Measurements from ENCODE around the gene RNASEH1.
"Not testable (repeated sequence)": the region's sequence is repeated elsewhere in the genome, so short reads cannot be mapped to it uniquely, and the experiment has no call there.

RNASEH1 gene

DNA sequence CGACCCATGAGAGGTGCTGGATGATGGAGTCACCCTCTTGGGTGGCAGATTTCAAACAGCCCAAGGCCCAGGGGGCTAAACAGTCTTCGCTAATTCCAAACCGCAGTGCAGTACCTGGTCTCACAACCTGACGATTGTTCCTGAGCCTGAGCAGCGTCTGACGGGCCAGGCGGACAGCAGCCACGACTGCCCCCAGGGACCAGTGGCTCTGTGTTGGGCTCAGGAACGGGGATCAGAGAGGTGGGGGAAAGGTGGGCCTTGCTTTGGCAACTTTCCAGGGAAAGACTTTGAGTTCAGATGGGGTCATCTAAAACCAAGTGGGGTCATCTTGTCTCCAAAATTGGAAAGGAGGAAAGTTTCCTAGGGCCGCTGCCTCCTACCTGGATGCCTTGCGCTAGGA is 37.3 kb upstream of the RNASEH1 start:
- peak in 1 of 42 donors; percentile 9 for DNase-seq
- intact Hi-C loops (cut with DNase I), result no loop called here

DNA sequence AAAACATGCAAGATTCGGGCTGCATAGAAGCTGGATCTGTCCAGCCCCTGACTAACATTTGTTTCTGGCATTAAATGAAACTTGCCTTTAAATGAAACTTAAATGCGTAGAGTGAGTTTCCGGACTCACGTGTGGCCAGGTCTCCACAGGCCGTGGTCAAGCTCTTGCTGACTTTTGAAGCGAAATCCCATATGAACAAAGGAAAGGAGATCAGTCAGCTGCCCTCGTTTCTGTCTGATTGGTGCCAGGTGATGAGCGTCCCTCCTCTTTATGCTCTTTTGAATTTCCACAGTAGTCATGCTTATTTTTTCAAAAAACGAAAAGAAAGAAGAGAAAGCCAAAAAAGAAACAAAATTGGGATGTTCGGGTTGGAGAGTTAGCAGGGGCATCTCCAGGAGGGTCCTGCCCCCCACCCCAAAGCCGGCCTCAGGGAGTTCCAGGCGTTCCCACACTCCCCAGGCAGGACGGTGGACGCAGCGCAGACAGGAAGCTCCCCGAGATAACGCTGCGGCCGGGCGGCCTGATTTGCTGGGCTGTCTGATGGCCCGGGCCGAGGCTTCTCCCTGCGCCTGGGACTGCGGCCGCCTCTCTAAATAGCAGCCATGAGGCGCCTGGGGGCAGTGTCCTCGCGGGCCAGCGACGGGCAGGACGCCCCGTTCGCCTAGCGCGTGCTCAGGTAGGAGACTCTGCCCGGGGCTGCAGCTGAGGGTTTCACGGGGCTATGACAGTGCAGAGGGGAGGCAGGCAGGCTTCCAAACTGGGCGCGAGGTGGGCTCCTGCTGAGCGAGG is 36.6 kb upstream of the RNASEH1 start, which contains the start of gene COLEC11:
COLEC11 (plus strand) TSS at position 620 of the 789 bp plus-strand sequence. CDS start 9,229 bp downstream, outside the sequence.
- DNase-seq, result peak in 6 of 42 donors; percentile 8 to 75 (median 32)
- intact Hi-C loops (cut with DNase I), result no loop called here

DNA sequence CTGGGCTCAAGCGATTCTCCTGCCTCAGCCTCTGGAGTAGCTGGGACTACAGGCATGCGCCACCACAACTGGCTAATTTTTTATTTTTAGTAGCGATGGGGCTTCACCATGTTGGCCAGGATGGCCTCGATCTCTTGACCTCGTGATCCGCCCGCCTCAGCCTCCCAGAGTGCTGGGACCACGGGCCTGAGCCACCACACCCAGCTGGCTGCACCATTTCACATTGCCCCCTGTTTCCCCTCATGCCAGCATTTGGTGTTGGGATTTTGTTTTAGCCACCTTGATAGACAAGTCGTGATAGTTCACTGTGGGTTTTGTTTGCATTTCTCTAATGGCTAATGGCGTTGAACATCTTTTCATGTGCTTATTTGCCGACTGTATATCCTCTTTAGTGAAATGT is 31.0 kb upstream of the RNASEH1 start:
- intact Hi-C loops (cut with DNase I), result no loop called here

DNA sequence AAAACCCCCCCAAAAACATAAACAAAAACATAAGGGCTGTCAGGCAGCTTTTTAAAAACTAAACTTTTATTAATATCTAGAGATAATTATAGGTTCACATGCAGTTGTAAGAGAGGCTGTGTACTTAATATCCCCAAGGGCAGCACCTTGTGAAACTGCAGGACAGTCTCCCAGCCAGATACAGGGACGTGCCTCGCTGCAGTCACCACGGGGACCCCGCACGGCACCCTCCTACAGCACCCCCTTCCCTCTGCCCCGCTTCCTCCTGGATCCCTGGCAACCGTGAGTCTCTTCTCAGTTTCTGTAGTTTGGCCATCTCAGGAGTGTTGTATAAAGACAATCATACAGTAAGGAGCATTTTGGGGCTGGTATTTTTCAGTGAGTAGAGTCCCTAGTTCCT is 30.0 kb upstream of the RNASEH1 start:
- intact Hi-C loops (cut with DNase I), result no loop called here
- no peak for DNase-seq

More for the DNA sequence above, 31.0 kb upstream of the RNASEH1 start:
- DNase-seq, result no peak

DNA sequence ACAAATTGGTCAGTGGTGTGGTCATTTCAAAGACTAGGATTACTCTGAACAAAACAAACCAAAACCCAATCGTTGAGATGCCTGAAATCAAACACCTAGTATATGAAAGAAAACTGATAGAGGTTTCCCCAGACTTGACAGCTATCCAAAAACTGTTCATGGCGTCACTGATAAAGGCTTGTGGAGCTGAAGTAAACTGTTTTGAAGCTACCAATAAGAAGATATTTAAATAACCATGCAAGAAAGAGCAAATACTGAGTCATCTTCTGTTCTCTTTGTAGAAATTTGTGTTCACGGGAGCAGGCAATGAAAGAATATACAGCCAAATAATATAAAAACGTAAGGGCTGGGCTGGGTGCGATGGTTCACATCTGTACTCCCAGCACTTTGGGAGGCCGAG is 29.3 kb upstream of the RNASEH1 start:
- no peak for DNase-seq
- intact Hi-C loops (cut with DNase I), result no loop called here

DNA sequence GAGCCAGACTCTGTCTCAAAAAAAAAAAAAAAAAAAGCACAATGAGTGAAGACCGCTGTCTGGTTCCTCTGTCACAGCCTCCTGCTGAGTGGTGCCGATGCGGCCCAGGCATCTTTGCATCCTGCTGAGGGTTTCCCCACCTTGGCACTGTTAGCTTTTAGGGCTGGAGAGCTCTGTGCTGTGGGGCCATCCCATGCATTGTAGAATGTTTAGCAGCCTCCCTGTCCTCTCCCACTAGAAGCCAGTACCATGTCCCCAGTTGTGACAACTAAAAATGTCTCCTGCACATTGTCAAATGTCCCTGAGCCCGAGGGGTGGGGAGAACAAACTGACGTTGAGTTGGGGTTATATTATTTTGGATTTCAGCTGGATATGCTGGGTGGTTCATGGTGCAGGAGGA is 28.9 kb upstream of the RNASEH1 start:
- intact Hi-C loops (cut with DNase I), result no loop called here
- DNase-seq, result no peak

DNA sequence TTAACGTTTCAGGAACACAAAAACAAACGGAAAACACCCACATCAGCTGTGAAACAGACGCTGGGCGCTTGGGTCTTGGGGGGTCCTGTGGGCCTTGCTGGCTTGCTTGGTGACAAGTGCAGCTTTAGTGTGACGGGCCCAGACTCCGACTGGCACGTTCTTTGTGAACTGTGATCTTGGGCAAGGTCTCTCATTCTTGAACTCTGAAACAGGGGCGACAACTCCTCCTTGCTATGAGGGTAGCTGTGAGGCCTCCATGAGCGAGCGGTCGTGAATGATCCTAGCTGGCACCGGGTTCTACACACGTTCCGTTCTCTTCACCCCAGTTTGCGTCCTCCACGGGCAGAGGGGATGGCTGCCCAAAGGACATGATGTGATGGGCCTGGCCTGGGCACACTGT is 28.1 kb upstream of the RNASEH1 start:
- intact Hi-C loops (cut with DNase I), result no loop called here
- no peak for DNase-seq

DNA sequence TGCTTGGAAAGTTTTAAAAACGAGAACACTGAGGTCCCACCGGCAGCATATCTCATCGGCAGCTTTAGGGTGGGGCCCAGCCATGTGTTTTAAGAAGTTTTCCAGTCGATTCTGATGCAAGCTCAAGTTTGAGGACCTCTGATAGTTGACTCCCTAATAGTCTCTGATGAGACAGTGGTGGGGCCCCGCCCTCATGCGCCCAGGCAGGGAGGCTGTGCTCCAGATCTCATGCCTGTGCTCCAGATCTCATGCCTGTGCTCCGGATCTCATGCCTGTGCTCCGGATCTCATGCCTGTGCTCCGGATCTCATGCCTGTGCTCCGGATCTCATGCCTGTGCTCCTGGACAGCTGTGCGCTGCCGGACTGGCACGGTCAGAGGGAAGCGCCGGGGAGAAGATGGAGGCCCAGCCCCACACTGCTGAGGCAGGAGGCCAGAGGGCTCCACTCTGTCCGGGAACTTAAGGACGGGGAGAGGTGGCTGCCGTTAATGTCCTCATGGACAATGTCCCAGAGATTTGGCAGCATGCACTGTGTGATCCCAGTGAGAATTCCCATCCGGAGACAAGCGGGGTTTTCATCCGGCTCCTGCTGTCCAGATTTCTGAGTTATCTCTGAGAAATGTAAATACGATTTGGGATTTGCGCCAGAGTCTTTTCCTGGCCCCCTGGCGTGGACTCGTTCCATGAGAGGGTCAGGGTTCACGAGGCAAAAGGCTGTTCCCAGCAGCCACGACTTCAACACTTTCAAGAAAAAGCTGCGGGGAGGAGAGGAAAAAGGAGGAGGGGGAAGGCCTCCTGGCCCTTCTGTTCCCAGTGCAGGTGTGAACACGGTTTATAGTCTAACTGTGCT is 27.4 kb upstream of the RNASEH1 start:
- intact Hi-C loops (cut with DNase I), result no loop called here
- no peak for DNase-seq

DNA sequence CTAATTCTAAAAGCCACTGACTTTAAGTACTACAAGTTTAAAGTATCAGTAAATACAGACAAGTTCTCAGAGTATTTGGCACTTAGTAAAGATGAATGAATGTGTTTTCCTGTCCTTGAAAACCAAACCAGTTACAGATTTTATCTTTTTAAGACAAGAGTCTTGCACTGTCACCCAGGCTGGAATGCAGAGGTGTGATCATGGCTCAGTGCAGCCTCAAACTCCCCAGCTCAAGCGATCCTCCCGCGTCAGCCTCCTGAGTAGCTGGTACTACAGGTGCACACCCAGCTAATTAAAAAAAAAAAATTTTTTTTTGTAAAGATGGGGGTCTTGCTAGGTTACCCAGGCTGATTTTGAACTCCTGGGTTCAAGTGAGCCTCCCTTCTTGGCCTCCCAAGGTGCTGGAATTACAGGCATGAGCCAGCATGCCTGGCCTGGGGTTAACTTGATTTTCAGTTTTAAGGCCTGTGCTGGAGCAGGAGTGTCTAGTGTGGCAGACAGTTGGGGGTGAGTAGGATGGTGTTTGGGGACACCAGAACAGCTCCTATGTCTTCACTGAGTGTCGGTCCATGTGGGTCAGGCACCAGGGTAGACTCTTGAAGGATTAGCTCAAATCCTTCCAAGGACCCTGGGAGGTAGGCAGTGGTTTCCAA is 26.6 kb upstream of the RNASEH1 start:
- DNase-seq, result no peak
- intact Hi-C loops (cut with DNase I), result no loop called here

DNA sequence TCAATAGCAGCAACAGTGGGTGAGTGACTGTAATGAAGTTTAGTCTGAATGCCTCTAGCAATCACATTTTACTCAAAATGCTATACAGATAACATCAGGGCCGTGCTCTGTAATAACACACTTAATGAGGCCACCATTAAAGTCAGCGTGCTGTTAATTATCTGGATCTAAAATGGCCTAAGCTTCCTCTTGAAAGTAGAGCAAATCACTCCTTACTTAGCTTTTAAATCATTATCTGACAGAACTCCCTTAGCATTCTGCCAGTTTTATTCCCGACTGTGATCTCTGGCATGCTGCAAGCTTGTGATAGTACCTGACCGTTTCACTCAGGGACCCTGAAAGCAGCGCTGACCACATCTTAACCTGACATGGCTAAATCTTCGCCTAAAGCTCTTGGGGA is 25.9 kb upstream of the RNASEH1 start:
- DNase-seq, result no peak
- intact Hi-C loops (cut with DNase I), result no loop called here

DNA sequence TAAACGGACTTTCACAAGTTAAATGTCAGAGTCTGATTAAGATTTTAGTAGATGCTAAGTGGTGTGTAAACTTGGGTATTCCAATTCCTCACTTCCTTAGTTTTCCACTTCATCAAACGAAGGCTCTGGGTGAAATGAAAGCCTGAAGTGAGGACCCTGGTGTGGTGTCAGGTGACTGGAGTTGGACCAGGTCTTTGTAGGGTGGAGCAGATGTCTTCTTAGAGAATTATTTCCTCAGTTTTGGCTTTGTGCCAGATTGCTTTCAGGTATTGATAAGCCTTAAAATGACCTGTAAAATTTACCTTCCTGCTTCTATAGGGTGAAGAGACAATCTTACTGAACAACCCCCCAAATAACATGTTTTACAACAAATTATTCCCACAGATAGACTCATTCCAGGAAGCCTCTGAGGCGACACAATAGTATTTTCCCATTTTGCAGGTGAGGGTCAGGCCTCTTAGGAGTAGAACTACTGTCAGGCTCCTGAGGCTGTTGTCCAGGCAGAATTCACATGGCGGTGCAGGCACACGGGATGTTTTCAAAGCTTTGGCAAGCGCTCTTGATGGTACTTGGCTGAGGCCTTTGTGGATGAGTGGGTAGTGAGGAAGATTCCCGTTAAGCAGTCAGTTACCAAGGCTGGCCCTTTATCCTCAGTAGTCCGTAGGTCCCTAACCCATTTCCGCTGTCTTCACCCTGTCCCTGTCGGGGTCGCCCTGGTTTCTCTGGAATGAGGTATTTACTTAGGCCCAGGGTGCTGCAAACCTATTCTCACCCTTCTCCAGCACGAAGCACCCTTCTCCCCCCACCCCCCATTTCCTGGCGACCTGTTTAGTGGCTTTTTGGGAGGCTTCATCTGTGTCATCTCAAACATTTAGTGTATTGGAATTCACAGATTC is 23.5 kb upstream of the RNASEH1 start:
- DNase-seq, result no peak
- intact Hi-C loops (cut with DNase I), result no loop called here

DNA sequence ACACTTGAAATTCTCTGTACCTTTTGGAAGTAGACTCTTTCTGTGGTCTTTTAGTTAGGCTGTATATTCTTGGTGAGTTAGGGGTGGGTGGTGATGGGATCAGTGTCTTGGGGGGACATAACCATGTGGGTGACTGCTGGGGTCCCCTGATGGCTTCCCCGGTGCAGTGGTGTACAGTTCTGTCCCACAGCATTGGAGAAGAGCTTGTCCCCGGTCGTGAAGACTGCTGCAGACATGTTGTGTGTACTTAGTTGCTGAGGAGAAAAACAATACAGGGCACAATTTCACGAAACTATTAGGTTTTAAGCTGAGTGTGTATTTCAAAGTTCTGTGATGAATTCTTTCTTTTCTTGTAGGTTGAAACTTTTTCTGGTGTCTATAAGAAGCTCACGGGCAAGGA is 22.3 kb upstream of the RNASEH1 start:
- no peak for DNase-seq
- intact Hi-C loops (cut with DNase I), result no loop called here

DNA sequence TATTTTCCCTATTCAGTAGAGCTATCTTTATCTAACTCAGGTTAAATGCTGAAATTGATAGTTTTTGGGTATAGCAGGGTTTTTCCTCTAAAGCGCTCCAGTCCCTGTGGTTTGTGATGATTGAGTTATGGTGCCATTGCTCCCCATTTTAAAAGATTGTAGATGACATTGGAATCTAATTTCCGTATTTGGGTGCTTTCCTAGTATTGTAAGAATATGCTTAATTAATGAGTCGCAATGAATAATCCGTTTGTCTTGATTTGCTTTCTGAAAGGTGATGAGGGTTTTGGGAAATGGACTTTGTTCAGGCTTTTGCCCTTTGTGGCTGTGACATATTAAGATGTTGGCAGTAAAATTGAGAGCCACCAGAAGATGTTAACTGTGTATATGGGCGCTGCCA is 20.9 kb upstream of the RNASEH1 start:
- no peak for DNase-seq
- intact Hi-C loops (cut with DNase I), result loop anchor here (5.0 kb wide), 2 partner anchors 73 to 202 kb away; partner anchors contain the start of genes EIPR1 and TRAPPC12

DNA sequence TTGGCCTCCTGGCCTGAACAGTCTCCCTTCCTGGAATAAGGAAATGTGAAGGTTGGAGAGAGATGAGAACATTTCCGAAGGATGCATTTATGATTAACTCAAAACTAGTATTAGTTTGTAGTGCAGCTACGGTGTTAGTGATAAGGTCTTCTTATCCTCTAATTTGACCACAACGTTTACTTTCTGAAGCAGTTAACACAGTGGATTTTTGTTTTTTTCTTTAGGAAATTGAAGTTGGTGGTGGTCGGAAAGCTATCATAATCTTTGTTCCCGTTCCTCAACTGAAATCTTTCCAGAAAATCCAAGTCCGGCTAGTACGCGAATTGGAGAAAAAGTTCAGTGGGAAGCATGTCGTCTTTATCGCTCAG is 18.1 kb upstream of the RNASEH1 start:
- DNase-seq, result not testable (repeated sequence)
- intact Hi-C loops (cut with DNase I), result loop anchor here (5.0 kb wide), 2 partner anchors 76 to 199 kb away; partner anchors contain the start of genes EIPR1 and TRAPPC12

DNA sequence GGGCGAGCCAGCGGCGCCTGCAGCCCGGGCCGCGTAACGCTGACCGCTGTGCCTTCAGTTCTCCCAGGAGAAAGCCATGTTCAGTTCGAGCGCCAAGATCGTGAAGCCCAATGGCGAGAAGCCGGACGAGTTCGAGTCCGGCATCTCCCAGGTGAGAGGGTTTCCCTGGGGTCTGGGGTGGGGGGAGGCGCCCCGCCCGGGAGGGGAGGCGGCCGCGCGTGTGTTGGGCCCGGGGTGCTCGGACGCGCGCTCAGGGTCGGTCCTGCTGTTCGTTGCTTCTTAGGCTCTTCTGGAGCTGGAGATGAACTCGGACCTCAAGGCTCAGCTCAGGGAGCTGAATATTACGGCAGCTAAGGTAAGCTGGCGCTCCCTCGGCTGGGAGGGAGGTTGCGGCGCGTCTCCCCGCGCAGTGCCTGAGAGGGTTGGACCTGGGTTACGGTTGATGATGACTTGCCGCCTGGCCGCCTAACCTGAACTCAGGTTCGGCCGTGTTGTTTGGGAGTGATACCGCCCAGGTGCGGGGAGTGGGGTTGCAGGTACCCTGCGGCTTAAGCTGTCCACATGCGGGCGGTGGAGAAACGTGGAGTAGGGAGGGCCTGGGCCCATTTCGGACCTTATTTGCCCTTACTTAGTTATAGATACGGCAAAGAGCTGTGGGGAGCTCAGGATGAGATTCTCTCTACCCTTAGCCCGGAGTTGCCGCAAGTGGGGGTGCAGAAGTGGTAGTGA is 17.6 kb upstream of the RNASEH1 start:
- intact Hi-C loops (cut with DNase I), result loop anchor here (2.0 to 5.0 kb wide), 3 partner anchors 17 to 198 kb away; partner anchors contain the start of genes EIPR1, RNASEH1 and TRAPPC12
- peak in 5 of 42 donors; percentile 9 to 38 (median 12) for DNase-seq

DNA sequence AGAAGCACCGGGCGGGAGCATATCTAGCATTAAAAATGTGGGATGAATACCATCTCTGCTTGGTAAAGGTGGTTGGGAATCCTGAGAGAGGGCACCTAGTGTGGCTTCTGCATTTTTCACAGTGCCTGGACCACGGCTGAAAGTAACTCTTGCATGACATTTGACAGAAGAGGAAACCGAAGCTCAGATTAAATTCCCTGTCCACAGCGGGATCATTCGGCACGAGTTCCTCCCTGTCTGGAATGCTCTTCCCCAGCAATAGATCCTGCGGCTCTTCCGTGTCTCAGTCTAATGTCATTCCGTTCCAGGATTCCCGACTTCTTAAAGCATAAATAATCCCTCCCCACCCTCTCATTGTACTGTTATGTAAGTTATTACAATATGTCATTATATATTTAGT is 16.0 kb upstream of the RNASEH1 start:
- intact Hi-C loops (cut with DNase I), result loop anchor here (2.0 kb wide), 1 partner anchor 15 kb away; the partner anchor contains the start of gene RNASEH1
- no peak for DNase-seq

DNA sequence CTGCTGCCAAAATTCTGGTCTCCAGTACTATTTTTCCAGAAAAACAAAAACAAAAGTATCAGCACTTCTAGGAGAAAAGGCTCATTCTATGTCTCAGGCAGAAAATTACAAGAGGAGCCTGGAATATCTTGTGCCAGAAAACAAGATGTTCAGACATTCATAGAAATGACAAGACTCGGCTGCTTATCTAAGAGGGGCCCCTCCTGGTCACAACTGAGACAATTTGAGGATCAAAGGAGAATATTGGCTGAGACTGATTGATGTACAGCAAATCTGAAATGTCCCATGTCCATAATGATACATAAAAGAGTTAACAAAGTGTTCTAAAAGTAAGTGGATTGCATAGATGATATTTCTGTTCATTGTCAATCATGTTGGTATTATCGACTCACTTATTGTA is 14.5 kb upstream of the RNASEH1 start:
- intact Hi-C loops (cut with DNase I), result no loop called here
- no peak for DNase-seq

DNA sequence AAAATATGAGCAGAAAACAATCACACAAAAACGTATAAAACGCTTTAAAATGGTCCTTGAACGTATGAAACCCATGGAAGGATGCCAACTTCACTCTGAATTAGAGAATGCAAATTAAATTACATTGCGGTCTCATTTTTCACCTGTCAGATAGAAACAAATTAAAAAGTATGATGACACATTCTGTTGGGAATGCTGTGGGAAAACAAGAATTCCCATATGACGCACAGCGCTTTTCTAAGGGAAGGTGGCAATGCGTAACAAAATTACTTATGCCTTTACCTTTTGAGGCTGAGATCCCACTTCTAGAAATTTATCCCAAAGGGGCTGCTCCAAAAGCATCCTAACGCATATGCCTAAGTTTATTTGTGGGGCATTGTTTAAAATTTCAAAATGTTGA is 13.2 kb upstream of the RNASEH1 start:
- no peak for DNase-seq
- intact Hi-C loops (cut with DNase I), result no loop called here
